GM21423 (cell line): ENCODE results near the gene TSPO.

Experiments used
- ATAC-seq: cut with Tn5 transposase; IDR thresholded peaks from one replicate; pipeline ENCODE4 v1.9.1; 2021; ENCODE audit warnings: mild to moderate bottlenecking, moderate library complexity; ENCODE audit not compliant: unreplicated experiment

The TSPO gene

GRCh38 chr22:43174941-43175531 lies 23.7 kb downstream of the TSPO start:
- ATAC-seq, result no peak

GRCh38 chr22:43176090-43176489 lies 24.7 kb downstream of the TSPO start:
- ATAC-seq, result no peak

- no peak for ATAC-seq
Observed at GRCh38 chr22:43177479-43177878, 26.1 kb downstream of the TSPO start.

- no peak for ATAC-seq
Observed at GRCh38 chr22:43179146-43179910, 28.0 kb downstream of the TSPO start.

- no peak for ATAC-seq
Observed at GRCh38 chr22:43179911-43180195, 28.5 kb downstream of the TSPO start.

GRCh38 chr22:43180670-43181069 lies 29.3 kb downstream of the TSPO start:
- ATAC-seq, result no peak

GRCh38 chr22:43181321-43182076 lies 30.1 kb downstream of the TSPO start:
- ATAC-seq, result no peak

- ATAC-seq, result no peak
Observed at GRCh38 chr22:43182118-43182517, 30.8 kb downstream of the TSPO start.

- no peak for ATAC-seq
Observed at GRCh38 chr22:43182726-43183125, 31.4 kb downstream of the TSPO start.

- ATAC-seq, result no peak
Observed at GRCh38 chr22:43183496-43184277, 32.3 kb downstream of the TSPO start.

- ATAC-seq, result no peak
Observed at GRCh38 chr22:43185860-43186261, 34.5 kb downstream of the TSPO start.

- peak; percentile 51 for ATAC-seq
Observed at GRCh38 chr22:43186272-43187170, 35.2 kb downstream of the TSPO start, which contains the start of gene TTLL12. Gene TTLL12, minus strand, starts transcription at chr22:43187134. Its CDS starts 65 bp downstream, at chr22:43187069.

GRCh38 chr22:43187171-43188099 lies 36.1 kb downstream of the TSPO start:
- peak; percentile 88 for ATAC-seq

- no peak for ATAC-seq
Observed at GRCh38 chr22:43188829-43189545, 37.6 kb downstream of the TSPO start.

- no peak for ATAC-seq
Observed at GRCh38 chr22:43191831-43192230, 40.5 kb downstream of the TSPO start.

GRCh38 chr22:43197271-43197941 lies 46.0 kb downstream of the TSPO start:
- no peak for ATAC-seq

- no peak for ATAC-seq
Observed at GRCh38 chr22:43198126-43198525, 46.8 kb downstream of the TSPO start.

- ATAC-seq, result no peak
Observed at GRCh38 chr22:43198936-43199335, 47.6 kb downstream of the TSPO start.
